GM12873 (cell line): Measurements from ENCODE around the gene ADARB2.

Experiments used
- TF ChIP-seq, protein P1 (sequence below): IDR thresholded peaks from 2 replicates; pipeline ENCODE4 v1.5.1; 2012; ENCODE audit warnings: low read depth, mild to moderate bottlenecking, moderate library complexity, low read length, control low read depth; ENCODE audit not compliant: insufficient read depth; ENCODE audit errors: missing control alignments

ADARB2 gene

DNA sequence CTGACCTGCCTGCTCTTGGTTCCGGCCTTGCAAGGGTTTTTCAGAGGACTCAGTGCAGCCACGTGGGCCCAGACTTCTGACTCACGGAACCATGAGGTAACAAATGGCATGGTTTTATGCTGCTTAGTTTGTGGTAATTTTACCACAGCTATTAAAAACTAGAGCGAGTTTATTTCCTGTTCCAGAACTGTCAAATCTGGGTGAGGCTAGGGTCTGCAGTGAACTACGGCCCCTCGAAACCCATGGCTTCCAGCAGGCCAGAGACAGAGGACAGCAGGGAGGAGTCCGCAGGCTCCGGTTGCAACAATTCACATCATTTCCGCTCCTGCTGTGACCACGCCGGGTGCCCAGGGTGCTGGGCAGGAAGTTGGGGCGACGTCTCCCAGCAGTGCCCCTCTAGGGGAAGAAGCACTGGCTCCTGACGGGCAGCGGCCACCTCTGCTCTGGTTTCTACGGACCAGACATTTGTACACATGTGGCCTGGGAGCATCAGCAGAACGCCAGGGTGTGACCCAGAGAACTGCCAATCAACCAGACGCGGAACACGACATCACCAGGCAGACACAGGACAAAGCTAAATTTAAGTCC is 74.8 kb downstream of the ADARB2 start:
- TF ChIP-seq, protein P1, sequence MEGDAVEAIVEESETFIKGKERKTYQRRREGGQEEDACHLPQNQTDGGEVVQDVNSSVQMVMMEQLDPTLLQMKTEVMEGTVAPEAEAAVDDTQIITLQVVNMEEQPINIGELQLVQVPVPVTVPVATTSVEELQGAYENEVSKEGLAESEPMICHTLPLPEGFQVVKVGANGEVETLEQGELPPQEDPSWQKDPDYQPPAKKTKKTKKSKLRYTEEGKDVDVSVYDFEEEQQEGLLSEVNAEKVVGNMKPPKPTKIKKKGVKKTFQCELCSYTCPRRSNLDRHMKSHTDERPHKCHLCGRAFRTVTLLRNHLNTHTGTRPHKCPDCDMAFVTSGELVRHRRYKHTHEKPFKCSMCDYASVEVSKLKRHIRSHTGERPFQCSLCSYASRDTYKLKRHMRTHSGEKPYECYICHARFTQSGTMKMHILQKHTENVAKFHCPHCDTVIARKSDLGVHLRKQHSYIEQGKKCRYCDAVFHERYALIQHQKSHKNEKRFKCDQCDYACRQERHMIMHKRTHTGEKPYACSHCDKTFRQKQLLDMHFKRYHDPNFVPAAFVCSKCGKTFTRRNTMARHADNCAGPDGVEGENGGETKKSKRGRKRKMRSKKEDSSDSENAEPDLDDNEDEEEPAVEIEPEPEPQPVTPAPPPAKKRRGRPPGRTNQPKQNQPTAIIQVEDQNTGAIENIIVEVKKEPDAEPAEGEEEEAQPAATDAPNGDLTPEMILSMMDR = no peak

GRCh38 chr10:1661859-1662437 is 75.4 kb downstream of the ADARB2 start:
- TF ChIP-seq, protein P1 = no peak

- TF ChIP-seq, protein P1 = no peak
These were observed 75.9 kb downstream of the ADARB2 start for GRCh38 chr10:1661416-1661815.

DNA sequence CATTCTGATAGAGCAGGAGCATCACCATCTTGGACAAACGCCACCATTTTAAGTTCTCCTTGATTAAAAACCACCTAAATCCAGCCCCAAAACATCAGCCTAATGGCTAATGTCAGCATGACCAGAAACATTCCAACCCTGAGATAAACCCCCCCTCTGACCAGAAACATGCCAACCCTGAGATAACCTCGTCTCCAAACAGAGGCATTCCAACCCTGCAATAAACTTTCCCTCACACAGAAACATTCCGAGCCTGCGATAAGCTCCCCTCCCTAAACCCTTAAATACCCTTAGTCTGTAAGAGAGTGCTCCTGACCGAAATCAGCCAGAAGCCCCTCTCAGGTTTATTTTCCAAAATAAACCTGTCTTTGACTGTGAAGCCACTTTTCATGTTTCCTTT is 76.5 kb downstream of the ADARB2 start:
- TF ChIP-seq, protein P1 = no peak

- TF ChIP-seq, protein P1 = no peak
These were observed 76.9 kb downstream of the ADARB2 start for GRCh38 chr10:1660386-1660785.

- TF ChIP-seq, protein P1 = no peak
These were observed 78.0 kb downstream of the ADARB2 start for GRCh38 chr10:1659221-1659791.

DNA sequence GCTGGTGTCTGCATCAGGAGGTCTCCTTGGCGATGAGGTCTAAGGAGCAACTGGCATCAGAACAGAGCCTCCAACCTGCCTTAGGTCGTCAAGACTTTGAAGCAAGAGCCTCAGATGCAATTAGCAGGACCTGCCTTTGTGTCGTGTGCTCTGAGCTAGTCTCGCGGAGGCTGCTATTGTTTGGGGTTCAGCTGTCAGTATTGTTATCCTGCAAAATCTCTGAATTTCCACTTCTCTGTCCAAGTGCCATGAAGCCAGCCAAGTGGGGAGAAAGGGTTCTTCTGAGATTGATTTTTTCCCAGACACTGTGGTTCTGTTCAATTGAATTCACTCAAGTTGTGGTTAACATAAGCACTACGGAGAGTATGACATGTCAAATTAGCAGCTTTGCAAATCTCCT is 78.7 kb downstream of the ADARB2 start:
- TF ChIP-seq, protein P1 = no peak
